HUES6 (cell line): ENCODE data around the gene NDST1.
"Not testable (repeated sequence)": the region's sequence is repeated elsewhere in the genome, so short reads cannot be mapped to it uniquely, and the experiment has no call there.

Experiments
- H3K27ac ChIP-seq: 2 replicates; pipeline ENCODE4 v1.7.0; 2013; ENCODE audit warnings: low read depth, mild to moderate bottlenecking, low read length, inconsistent platforms
- H3K27me3 ChIP-seq: 2 replicates; pipeline ENCODE4 v1.6.1; 2013; ENCODE audit warnings: low read length; ENCODE audit not compliant: control insufficient read depth, insufficient read depth
- H3K36me3 ChIP-seq: 2 replicates; pipeline ENCODE4 v1.6.1; 2013; ENCODE audit warnings: low read length; ENCODE audit not compliant: control insufficient read depth, insufficient read depth
- H3K4me1 ChIP-seq: 2 replicates; pipeline ENCODE4 v1.6.1; 2013; ENCODE audit warnings: low read length; ENCODE audit not compliant: control insufficient read depth, insufficient read depth
- H3K4me3 ChIP-seq: 2 replicates; pipeline ENCODE4 v1.5.1; 2013; ENCODE audit warnings: low read depth, low read length
- H3K9ac ChIP-seq: one replicate; pipeline ENCODE4 v1.6.1; 2013; ENCODE audit warnings: mild to moderate bottlenecking, low read length
- H3K9me3 ChIP-seq: 2 replicates; pipeline ENCODE4 v1.6.1; 2013; ENCODE audit warnings: low read depth, low read length; ENCODE audit not compliant: control insufficient read depth, insufficient read depth

NDST1 gene

DNA sequence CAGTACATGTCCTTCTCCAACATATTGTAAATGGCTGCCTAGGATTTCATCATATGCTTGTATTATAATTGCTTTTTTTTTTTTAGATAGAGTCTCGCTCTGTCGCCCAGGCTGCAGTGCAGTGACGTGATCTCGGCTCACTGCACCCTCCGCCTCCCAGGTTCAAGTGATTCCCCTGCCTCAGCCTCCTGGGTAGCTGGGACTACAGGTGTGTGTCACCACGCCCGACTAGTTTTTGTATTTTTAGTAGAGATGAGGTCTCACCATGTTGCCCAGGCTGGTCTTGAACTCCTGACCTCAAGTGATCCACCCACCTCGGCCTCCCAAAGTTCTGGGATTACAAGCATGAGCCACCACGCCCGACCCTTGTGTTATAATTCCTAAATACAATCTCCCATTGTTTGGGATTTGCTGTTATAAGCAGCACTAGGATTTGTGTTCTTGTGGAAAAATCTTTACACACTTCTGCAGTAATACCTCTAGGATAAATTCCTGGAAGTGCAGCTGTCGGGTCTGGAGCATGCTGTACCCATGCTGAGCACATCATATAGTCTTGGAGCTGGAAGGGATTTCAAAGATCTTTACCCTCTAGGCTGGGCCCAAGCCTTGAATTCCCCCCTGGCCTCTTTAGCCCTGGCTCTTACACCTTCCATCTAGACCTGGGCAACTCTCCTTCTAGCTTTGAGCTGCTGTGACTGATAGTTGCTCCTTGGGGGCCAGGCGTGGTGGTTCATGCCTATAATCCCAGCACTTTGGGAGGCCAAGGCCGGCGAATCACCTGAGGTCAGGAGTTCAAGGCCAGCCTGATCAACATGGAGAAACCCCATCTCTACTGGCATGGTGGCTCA, 11.0 kb downstream of the NDST1 start:
- not testable (repeated sequence) for H3K9me3 ChIP-seq, H3K9ac ChIP-seq, H3K27ac ChIP-seq, H3K27me3 ChIP-seq, H3K4me3 ChIP-seq
- Histone ChIP-seq H3K4me1 (peaks cover 32% of the 10 kb centered on the region; the same call in 1 of the 2 replicates), H3K36me3 (peaks cover 15% of the 10 kb centered on the region)

DNA sequence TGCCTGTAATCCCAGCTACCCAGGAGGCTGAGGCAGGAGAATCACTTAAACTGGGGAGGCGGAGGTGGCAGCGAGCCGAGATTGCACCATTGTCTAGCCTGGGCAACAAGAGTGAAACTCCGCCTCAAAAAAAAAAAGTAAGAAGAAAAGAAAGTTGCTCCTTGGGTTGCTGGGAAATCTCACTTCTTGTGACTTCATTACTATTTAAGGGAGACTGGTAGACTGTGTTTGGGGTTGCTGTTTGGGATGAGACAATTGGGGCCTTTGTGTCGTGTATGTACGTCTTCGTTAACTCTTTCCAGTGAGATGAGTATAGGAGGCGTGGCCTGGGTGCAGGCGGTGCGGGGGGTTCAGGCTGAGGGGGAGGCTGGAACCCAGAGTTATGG, 11.6 kb downstream of the NDST1 start:
- H3K4me1 ChIP-seq, result peaks cover 38% of the 10 kb centered on the region; the same call in 1 of the 2 replicates
- H3K9me3 ChIP-seq, result no peaks in the 10 kb centered on the region
- no peak overlapping the region for H3K4me3 ChIP-seq
- no peak overlapping the region for H3K27ac ChIP-seq
- no peak overlapping the region for H3K9ac ChIP-seq
- peaks cover 15% of the 10 kb centered on the region for H3K36me3 ChIP-seq
- H3K27me3 ChIP-seq, result no peaks in the 10 kb centered on the region

DNA sequence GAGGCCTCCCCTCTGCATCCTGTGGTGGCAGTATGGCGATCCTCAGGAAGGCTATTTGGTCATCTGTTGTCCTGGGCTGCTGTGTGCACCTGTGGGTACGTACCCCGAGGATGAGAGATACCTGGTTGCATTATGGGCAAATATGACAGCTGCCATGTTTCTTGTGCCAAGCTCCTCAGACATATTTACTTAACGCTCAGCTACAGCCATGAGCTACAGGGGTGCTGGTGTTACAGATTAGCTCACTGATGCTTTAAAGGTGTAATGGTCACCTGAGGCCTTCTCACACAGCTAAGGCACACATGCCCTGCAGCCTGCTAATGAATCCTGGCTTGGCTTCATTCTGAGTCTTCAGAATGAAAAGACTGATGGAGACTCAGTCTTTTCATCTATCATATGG, 12.0 kb downstream of the NDST1 start:
- H3K27me3 ChIP-seq, result no peaks in the 10 kb centered on the region
- peaks cover 15% of the 10 kb centered on the region for H3K36me3 ChIP-seq
- no peaks in the 10 kb centered on the region for H3K9me3 ChIP-seq
- H3K4me1 ChIP-seq, result peaks cover 39% of the 10 kb centered on the region
- no peak overlapping the region for H3K27ac ChIP-seq
- H3K9ac ChIP-seq, result no peak overlapping the region
- H3K4me3 ChIP-seq, result no peak overlapping the region

DNA sequence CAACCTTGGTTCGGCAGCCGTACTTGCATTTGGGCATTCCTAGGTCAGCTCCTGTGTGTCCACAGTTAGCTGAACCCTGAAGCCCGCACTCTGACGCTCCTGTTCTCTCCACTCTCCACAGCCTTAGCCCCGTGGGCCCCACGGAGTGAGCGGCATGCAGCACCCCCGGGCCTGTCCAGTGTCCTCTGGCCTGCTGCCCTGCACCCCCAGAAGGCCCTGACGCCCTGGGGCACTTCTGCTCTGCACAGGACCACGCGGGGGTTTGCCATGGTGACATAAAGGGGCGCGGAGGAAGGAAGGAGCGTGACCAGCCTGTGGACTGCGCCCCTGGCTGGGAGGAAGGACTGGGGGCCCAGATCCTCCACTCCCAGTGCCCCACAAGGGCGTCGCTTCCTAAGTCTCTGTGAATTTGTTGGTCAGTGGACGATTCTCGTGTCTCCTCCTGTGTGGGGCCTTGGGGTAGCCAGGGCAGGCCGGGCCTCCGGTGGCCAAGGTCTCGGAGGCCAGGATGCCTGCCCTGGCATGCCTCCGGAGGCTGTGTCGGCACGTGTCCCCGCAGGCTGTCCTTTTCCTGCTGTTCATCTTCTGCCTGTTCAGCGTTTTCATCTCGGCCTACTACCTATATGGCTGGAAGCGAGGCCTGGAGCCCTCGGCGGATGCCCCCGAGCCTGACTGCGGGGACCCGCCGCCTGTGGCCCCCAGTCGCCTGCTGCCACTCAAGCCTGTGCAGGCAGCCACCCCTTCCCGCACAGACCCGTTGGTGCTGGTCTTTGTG, 13.0 kb downstream of the NDST1 start:
- Histone ChIP-seq H3K9me3 (no peaks in the 10 kb centered on the region), H3K4me1 (peaks cover 41% of the 10 kb centered on the region), H3K4me3 (no peak overlapping the region)

DNA sequence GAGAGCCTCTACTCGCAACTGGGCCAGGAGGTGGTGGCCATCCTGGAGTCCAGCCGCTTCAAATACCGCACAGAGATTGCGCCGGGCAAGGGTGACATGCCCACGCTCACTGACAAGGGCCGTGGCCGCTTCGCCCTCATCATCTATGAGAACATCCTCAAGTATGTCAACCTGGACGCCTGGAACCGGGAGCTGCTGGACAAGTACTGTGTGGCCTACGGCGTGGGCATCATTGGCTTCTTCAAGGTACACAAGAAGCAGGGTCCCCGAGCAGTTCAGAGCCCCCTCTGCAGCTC, 13.5 kb downstream of the NDST1 start:
- H3K4me1 ChIP-seq, result peaks cover 42% of the 10 kb centered on the region
- H3K9me3 ChIP-seq, result no peaks in the 10 kb centered on the region
- H3K27ac ChIP-seq, result no peak overlapping the region
- H3K9ac ChIP-seq, result no peak overlapping the region
- no peak overlapping the region for H3K4me3 ChIP-seq
- H3K36me3 ChIP-seq, result peaks cover 15% of the 10 kb centered on the region
- H3K27me3 ChIP-seq, result no peaks in the 10 kb centered on the region

More for the DNA sequence above, 13.0 kb downstream of the NDST1 start:
- Histone ChIP-seq H3K27me3 (no peaks in the 10 kb centered on the region), H3K36me3 (peaks cover 15% of the 10 kb centered on the region), H3K9ac (no peak overlapping the region), H3K27ac (no peak overlapping the region; the same call in 1 of the 2 replicates)

DNA sequence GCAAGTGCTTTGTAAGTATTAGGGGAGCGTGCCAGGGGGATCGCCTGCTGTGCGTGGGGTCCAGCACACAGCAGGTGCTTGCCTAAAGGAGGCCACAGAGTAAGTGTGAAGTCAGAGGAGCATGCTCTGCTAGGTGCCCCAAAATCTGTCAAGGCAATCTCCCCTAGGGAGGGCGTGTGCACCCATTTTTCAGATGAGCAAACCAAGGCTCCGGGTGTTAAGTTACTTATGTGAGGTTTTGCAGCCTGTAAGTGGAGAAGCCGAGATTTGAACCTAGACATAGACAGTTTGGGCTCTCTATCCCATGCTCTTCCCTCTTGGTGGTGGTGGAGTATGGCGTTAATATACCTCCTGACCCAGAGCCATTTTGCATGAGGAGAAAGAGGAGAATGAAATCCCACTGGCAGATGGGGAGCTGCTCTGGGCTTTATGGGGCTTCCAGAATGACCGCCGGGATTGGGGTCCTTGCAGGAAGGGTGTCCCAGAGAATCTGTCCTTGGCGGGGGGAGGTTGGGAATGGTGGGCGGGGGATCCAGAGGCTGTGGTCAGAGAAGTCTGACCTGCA, 14.1 kb downstream of the NDST1 start:
- no peak overlapping the region for H3K27ac ChIP-seq
- H3K9ac ChIP-seq, result no peak overlapping the region
- H3K36me3 ChIP-seq, result peaks cover 16% of the 10 kb centered on the region
- H3K9me3 ChIP-seq, result no peaks in the 10 kb centered on the region
- peaks cover 47% of the 10 kb centered on the region for H3K4me1 ChIP-seq
- no peaks in the 10 kb centered on the region for H3K27me3 ChIP-seq
- no peak overlapping the region for H3K4me3 ChIP-seq

DNA sequence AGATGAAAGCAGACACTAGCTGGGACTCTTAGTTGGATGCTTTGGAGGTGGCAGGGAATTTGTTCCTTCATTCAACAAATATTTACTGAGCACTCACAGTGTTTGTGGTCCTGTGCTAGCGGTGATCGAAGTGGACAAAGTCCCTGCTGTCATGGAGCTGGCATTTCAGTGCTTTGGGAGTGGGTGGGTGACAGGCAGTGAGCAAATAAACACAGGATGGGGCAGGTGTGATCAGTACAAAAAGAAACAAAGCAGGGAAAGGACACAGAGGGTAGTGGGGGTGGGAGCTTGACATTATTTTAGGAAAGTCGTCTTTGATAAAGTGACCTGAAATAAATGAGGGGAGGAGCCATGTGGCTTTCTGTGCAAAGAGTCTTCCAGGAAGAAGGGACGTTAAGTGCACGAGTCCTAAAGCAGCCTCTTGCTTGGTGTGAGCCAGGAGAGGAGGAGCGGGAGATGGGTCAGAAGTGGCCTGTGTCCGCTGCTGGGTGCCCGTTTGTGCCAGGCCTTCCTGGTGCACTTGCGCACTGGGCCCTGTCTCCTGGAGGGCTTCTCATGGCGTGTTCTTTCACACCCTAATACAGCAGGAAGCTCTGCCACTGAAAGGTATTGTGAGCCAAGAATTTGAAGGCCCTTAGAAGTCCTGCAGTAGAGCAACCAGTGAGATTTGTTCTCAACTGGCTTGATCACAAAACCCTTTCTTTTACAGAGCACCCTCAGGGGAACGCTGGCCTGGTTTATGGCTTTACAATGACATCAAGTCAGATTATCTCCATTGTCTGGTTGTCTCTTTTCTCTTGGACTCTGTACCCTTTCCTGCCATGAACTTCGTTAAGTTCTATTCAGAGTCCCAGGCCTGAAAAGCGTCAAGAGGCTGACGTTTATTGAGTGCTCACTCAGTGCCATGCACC, 14.8 kb downstream of the NDST1 start:
- Histone ChIP-seq H3K4me1 (peaks cover 52% of the 10 kb centered on the region), H3K4me3 (no peak overlapping the region), H3K27ac (no peak overlapping the region), H3K9ac (no peak overlapping the region), H3K36me3 (peaks cover 23% of the 10 kb centered on the region), H3K9me3 (no peaks in the 10 kb centered on the region), H3K27me3 (no peaks in the 10 kb centered on the region)

DNA sequence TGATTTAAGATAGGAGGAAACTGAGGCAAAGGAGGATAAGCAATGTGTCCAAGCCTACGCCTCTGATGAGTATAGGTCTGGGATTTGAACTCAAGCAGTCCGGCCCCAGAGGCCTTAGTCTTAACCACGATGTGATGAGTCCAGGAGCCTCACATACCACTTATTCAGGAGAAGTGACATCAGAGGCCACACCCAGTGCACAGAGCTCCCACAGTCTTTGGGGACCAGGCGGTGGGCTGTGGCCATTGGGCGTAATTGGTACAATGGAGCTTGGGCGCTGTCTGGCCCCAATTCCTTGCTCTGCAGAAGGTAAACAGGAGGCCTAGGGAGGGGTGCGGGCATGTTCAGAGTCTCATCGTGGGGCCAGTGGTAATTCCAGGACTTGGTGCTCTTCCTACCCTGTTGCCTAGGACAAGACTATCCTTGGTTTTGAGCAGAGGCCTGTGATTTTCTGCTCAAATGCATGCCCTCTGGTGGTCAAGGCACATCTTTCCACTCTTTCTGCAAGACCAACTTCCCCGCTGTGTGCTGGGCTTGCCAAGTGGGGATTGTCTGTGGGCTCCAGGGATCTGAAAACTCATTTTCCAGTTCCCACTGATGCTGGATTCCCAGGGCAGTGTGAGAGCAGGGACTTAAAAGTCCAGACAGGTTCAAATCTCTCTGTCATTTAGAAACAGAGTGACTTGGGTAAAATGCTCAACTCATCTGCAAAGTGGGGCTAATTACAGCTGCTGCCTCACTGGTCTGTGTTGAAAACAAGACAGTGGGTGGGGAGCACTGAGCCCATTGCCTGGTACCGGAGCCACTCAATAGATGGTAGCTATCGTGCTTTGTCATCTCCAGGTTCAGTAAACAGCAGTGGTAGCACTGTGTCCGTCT, 15.8 kb downstream of the NDST1 start:
- Histone ChIP-seq H3K4me3 (no peak overlapping the region), H3K4me1 (peaks cover 52% of the 10 kb centered on the region), H3K27me3 (no peaks in the 10 kb centered on the region), H3K27ac (no peak overlapping the region), H3K9me3 (no peaks in the 10 kb centered on the region), H3K36me3 (peaks cover 28% of the 10 kb centered on the region), H3K9ac (no peak overlapping the region)

DNA sequence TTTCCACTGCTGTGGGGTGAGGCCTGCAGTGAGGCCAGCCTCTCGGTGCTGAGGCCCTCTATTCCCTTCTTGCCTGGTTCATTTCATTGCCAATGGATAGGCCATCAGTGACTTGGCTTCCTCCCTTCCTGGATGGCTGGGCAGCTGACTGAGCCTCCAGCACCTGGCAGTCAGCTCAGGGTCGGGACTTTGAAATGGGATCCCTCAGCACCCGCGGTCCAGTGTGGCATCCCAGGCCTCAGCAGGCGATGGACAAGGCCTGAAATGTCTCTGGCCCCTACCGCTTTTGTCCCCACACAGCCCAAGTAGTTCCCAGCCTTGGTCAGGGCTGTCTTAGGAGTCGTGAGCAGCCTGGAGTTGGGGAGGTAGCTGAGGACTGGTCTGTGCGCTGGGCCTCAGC, 17.2 kb downstream of the NDST1 start:
- peaks cover 66% of the 10 kb centered on the region for H3K4me1 ChIP-seq
- H3K9ac ChIP-seq, result peak overlapping the region; percentile 36
- H3K27ac ChIP-seq, result peak overlapping the region; percentile 5; the same call in 1 of the 2 replicates
- no peaks in the 10 kb centered on the region for H3K27me3 ChIP-seq
- no peak overlapping the region for H3K4me3 ChIP-seq
- no peaks in the 10 kb centered on the region for H3K9me3 ChIP-seq
- H3K36me3 ChIP-seq, result peaks cover 28% of the 10 kb centered on the region

DNA sequence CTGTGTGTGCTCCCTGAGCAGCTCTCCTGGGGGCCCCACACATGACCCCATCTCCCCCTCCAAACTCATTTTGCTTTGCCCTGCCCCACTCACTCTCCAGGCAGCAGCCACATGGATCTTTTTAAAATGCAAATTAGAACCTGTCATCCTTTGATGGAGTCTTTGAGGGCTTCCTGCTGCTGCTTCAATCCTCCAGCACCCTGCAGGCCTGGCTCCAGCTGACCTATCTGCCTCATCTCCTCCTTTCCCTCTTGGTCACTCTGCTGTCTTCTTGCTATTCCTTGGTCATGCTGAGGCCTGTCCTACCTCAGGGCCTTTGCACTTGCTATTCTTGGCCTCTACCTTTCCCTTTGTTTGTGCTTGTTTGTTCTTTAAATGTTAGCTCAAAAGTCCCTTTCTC, 17.9 kb downstream of the NDST1 start:
- peaks cover 72% of the 10 kb centered on the region for H3K4me1 ChIP-seq
- H3K9me3 ChIP-seq, result no peaks in the 10 kb centered on the region
- H3K4me3 ChIP-seq, result no peak overlapping the region
- H3K27ac ChIP-seq, result no peak overlapping the region
- peaks cover 27% of the 10 kb centered on the region for H3K36me3 ChIP-seq
- no peaks in the 10 kb centered on the region for H3K27me3 ChIP-seq
- no peak overlapping the region for H3K9ac ChIP-seq
